Fibroblast of lung (primary cell): ENCODE data around the gene RXFP4. TPM values are rescaled to one million over a fixed set of nuclear protein-coding genes. Genes with fewer than 3 reads are reported as not detected.

Experiments
- DNase-seq, 2 donors: peaks; one replicate each; pipeline versions ENCODE4 v3.0.0 to v3.0.0-alpha.2; 2010; ENCODE audit warnings: low read depth in 2 of 2
- H2AFZ ChIP-seq: 2 replicates; pipeline ENCODE4 v1.5.1; 2012; ENCODE audit warnings: low read length, control low read depth, inconsistent platforms
- H3K27ac ChIP-seq: 2 replicates; pipeline ENCODE4 v1.5.1; 2011; ENCODE audit warnings: low read length, control low read depth; ENCODE audit not compliant: insufficient read depth
- H3K27me3 ChIP-seq: 2 replicates; pipeline ENCODE4 v1.5.1; 2011; ENCODE audit warnings: mild to moderate bottlenecking, low read length; ENCODE audit not compliant: control insufficient read depth, insufficient read depth
- H3K36me3 ChIP-seq: 2 replicates; pipeline ENCODE4 v1.5.1; 2011; ENCODE audit warnings: low read length; ENCODE audit not compliant: control insufficient read depth, insufficient read depth
- H3K4me1 ChIP-seq: 2 replicates; pipeline ENCODE4 v1.5.1; 2011; ENCODE audit warnings: low read length; ENCODE audit not compliant: control insufficient read depth, insufficient read depth; ENCODE audit errors: extremely low read depth
- H3K4me2 ChIP-seq: 2 replicates; pipeline ENCODE4 v1.5.1; 2011; ENCODE audit warnings: low read length, control low read depth; ENCODE audit not compliant: insufficient read depth; ENCODE audit errors: extremely low read depth
- H3K4me3 ChIP-seq, 4 experiments: fragments of 200-600 bp in 1 of 4; sonication (generic) in 1 of 4; replicated peaks in 1 of 4; 2 replicates each; pipeline ENCODE4 v1.5.1; 2011 to 2016; ENCODE audit warnings: low read length in 4 of 4, low read depth in 3 of 4, mild to moderate bottlenecking in 3 of 4, control low read depth in 2 of 4, inconsistent platforms in 1 of 4, mixed read lengths in 1 of 4; ENCODE audit not compliant: insufficient read depth in 1 of 4; ENCODE audit errors: control extremely low read depth in 1 of 4
- H3K79me2 ChIP-seq: 2 replicates; pipeline ENCODE4 v1.5.1; 2012; ENCODE audit warnings: mild to moderate bottlenecking, low read length, inconsistent platforms; ENCODE audit not compliant: control insufficient read depth, insufficient read depth
- H3K9ac ChIP-seq: 2 replicates; pipeline ENCODE4 v1.5.1; 2011; ENCODE audit warnings: mild to moderate bottlenecking, low read length, control low read depth; ENCODE audit not compliant: insufficient read depth
- H3K9me3 ChIP-seq: 2 replicates; pipeline ENCODE4 v1.5.1; 2012; ENCODE audit warnings: low read depth, low read length; ENCODE audit not compliant: control insufficient read depth, insufficient read depth
- H4K20me1 ChIP-seq: 2 replicates; pipeline ENCODE4 v1.5.1; 2011; ENCODE audit warnings: low read length; ENCODE audit not compliant: control insufficient read depth, insufficient read depth; ENCODE audit errors: extremely low read depth
- CTCF ChIP-seq, 2 donors: IDR thresholded peaks in 1 of 2; conservative IDR thresholded peaks in 1 of 2; 1 replicate in 1 of 2; 2 replicates in 1 of 2; pipeline ENCODE4 v1.5.1; 2011 to 2012; ENCODE audit warnings: low read length in 2 of 2, control low read depth in 1 of 2, inconsistent platforms in 1 of 2, low read depth in 1 of 2, mild to moderate bottlenecking in 1 of 2
- EZH2 ChIP-seq: IDR thresholded peaks from 2 replicates; pipeline ENCODE4 v1.5.1; 2012; ENCODE audit warnings: low read length, control low read depth, mild to moderate bottlenecking; ENCODE audit errors: missing control alignments
- polyA plus RNA-seq, 2 donors: library from polyadenylated mRNA; depleted of rRNA in 1 of 2; stranded (reverse) in 1 of 2; unstranded in 1 of 2; fragments of >200 nt; gene quantifications; 2 replicates each; pipeline ENCODE4 v1.2.1, GENCODE V29; 2011 to 2012; ENCODE audit warnings: missing spikeins in 1 of 2
- total RNA-seq: library from RNA; depleted of rRNA; stranded (reverse); fragments of >200 nt; gene quantifications from 2 replicates; pipeline ENCODE4 v1.2.1, GENCODE V29; 2014

Gene RXFP4
- total and polyA plus RNA-seq, 2 donors (not counting 1 experiment from before 2014, with no cell fraction given) = not detected

GRCh38 chr1:155969377-155969791 lies 27.9 kb downstream of the RXFP4 start:
- peaks cover 76% of the 10 kb centered on the region for H3K79me2 ChIP-seq
- peaks cover 48% of the 10 kb centered on the region for H3K4me1 ChIP-seq
- TF ChIP-seq EZH2 (no peak), CTCF (conservative IDR thresholded peaks at IDR 0.05 in 1 of 2, IDR thresholded peaks at IDR 0.05 in 1 of 2; ENCODE audit: low read depth in 1 of 2, low read length in 2 of 2) (no peak)
- H3K9ac ChIP-seq = no peak overlapping the region
- peak overlapping the region; percentile 8 for H3K4me2 ChIP-seq
- no peak for DNase-seq
- no peaks in the 10 kb centered on the region for H3K9me3 ChIP-seq
- H4K20me1 ChIP-seq = no peaks in the 10 kb centered on the region
- H3K4me3 ChIP-seq = peak overlapping the region in 2 of 4 experiments; percentile 28 to 34
- peak overlapping the region; percentile 36 for H3K27ac ChIP-seq
- H3K36me3 ChIP-seq = peaks cover 27% of the 10 kb centered on the region
- no peaks in the 10 kb centered on the region for H3K27me3 ChIP-seq
- no peak overlapping the region for H2AFZ ChIP-seq

GRCh38 chr1:155970531-155971167 lies 29.2 kb downstream of the RXFP4 start:
- Histone ChIP-seq H3K9me3 (no peaks in the 10 kb centered on the region), H4K20me1 (no peaks in the 10 kb centered on the region), H3K36me3 (peaks cover 18% of the 10 kb centered on the region), H3K27me3 (no peaks in the 10 kb centered on the region), H3K9ac (no peak overlapping the region), H3K27ac (peak overlapping the region; percentile 44), H3K4me1 (peaks cover 56% of the 10 kb centered on the region), H3K4me2 (peak overlapping the region; percentile 18), H3K79me2 (peaks cover 85% of the 10 kb centered on the region), H2AFZ (no peak overlapping the region), H3K4me3 (peak overlapping the region in 2 of 4 experiments; percentile 35 to 37)
- TF ChIP-seq EZH2 (no peak), CTCF (conservative IDR thresholded peaks at IDR 0.05 in 1 of 2, IDR thresholded peaks at IDR 0.05 in 1 of 2; ENCODE audit: low read depth in 1 of 2, low read length in 2 of 2) (no peak)
- DNase-seq = peak; percentile 82 to 85

- no peaks in the 10 kb centered on the region for H4K20me1 ChIP-seq
- H3K4me3 ChIP-seq = no peak overlapping the region
- no peak overlapping the region for H3K4me2 ChIP-seq
- H2AFZ ChIP-seq = no peak overlapping the region
- H3K9ac ChIP-seq = no peak overlapping the region
- no peaks in the 10 kb centered on the region for H3K27me3 ChIP-seq
- H3K4me1 ChIP-seq = peaks cover 56% of the 10 kb centered on the region
- TF ChIP-seq CTCF (conservative IDR thresholded peaks at IDR 0.05 in 1 of 2, IDR thresholded peaks at IDR 0.05 in 1 of 2; ENCODE audit: low read depth in 1 of 2, low read length in 2 of 2) (no peak), EZH2 (no peak)
- H3K36me3 ChIP-seq = peaks cover 11% of the 10 kb centered on the region
- H3K27ac ChIP-seq = no peak overlapping the region
- no peaks in the 10 kb centered on the region for H3K9me3 ChIP-seq
- peaks cover 91% of the 10 kb centered on the region for H3K79me2 ChIP-seq
- no peak for DNase-seq
Measured at GRCh38 chr1:155971910-155972809, 30.7 kb downstream of the RXFP4 start.
